HCT116 (cell line): ENCODE measurements around the gene CYP3A5. TPM values are rescaled to one million over a fixed set of nuclear protein-coding genes. Genes with fewer than 3 reads are reported as not detected.

Experiments used
- ATAC-seq: fragments of 200-7000 bp; cut with Tn5 transposase; 2 replicates; pipeline ENCODE4 v1.9.1; 2020; ENCODE audit warnings: mild to moderate bottlenecking, moderate library complexity
- BruUV-seq: library from RNA; stranded (reverse); fragments of 400-500 nt; replicated peaks from 2 replicates; lab custom pipeline; 2021; lab: Mats Ljungman, UMichigan
- CTCF ChIA-PET: fragments of 300-600 bp; sonication (Branson Sonifier 250); formaldehyde crosslinking; loops from one replicate; lab custom pipeline; 2021; ENCODE audit warnings: antibody characterized with exemption; lab: Charles Lee
- POLR2A ChIA-PET: fragments of 300-600, 350-600 bp; sonication (Branson Sonifier 250); formaldehyde crosslinking; loops from one replicate; lab custom pipeline; 2021; ENCODE audit warnings: antibody characterized with exemption; lab: Charles Lee
- RAD21 ChIA-PET, 2 experiments: fragments of 300-600 bp; sonication (Branson Sonifier 250); formaldehyde crosslinking; loops; one replicate each; lab custom pipeline; 2023; ENCODE audit warnings: low total read pairs in 2 of 2; ENCODE audit not compliant: uncharacterized antibody in 2 of 2, unreplicated experiment in 2 of 2, low non-redundant PET in 1 of 2; lab: Charles Lee
- DNase-seq: peaks from one replicate; pipeline ENCODE4 v3.0.0-alpha.2; 2010; ENCODE audit warnings: low read depth, low spot score
- H2AFZ ChIP-seq: fragments of 200-600 bp; shearing (Covaris generic), sonication (generic); 2 replicates; pipeline ENCODE4 v1.6.1; 2017; ENCODE audit warnings: low read depth, mixed run types, mixed read lengths, antibody characterized with exemption, low read length; ENCODE audit not compliant: poor library complexity, severe bottlenecking
- H3K27ac ChIP-seq: 2 replicates; pipeline ENCODE4 v1.5.1; 2012; ENCODE audit warnings: low read depth, low read length
- H3K27me3 ChIP-seq: fragments of 200-600 bp; sonication (generic); 2 replicates; pipeline ENCODE4 v1.6.1; 2016; ENCODE audit warnings: mixed run types, low read length, mixed read lengths; ENCODE audit not compliant: insufficient read depth
- H3K36me3 ChIP-seq, 2 experiments: fragments of 200-500 bp in 1 of 2; fragments of 200-600 bp in 1 of 2; sonication (Bioruptor generic) in 1 of 2; sonication (generic) in 1 of 2; 2 replicates each; pipeline versions ENCODE4 v1.5.1 to v1.6.1; 2014 to 2016; ENCODE audit warnings: low read length in 2 of 2, inconsistent platforms in 1 of 2, mixed read lengths in 1 of 2, mixed run types in 1 of 2; ENCODE audit not compliant: insufficient read depth in 2 of 2, control insufficient read depth in 1 of 2
- H3K4me1 ChIP-seq, 2 experiments: fragments of 200-600 bp in 1 of 2; sonication (generic) in 1 of 2; 2 replicates each; pipeline versions ENCODE4 v1.5.1 to v1.6.1; 2012 to 2017; ENCODE audit warnings: low read length in 2 of 2, inconsistent platforms in 1 of 2, mild to moderate bottlenecking in 1 of 2, mixed read lengths in 1 of 2, mixed run types in 1 of 2, moderate library complexity in 1 of 2; ENCODE audit not compliant: insufficient read depth in 2 of 2, control insufficient read depth in 1 of 2
- H3K4me2 ChIP-seq: fragments of 200-600 bp; sonication (generic); 2 replicates; pipeline ENCODE4 v1.6.1; 2017; ENCODE audit warnings: mixed run types, low read length, mixed read lengths
- H3K4me3 ChIP-seq, 2 experiments: fragments of 200-600 bp in 1 of 2; sonication (generic) in 1 of 2; replicated peaks in 1 of 2; 2 replicates each; pipeline ENCODE4 v1.5.1; 2011 to 2016; ENCODE audit warnings: low read length in 2 of 2, control low read depth in 1 of 2, low read depth in 1 of 2, mild to moderate bottlenecking in 1 of 2, mixed read lengths in 1 of 2, mixed run types in 1 of 2
- H3K79me2 ChIP-seq: fragments of 200-600 bp; sonication (generic); 2 replicates; pipeline ENCODE4 v1.6.1; 2017; ENCODE audit warnings: mild to moderate bottlenecking, mixed run types, low read length, moderate library complexity, mixed read lengths; ENCODE audit not compliant: insufficient read depth
- H3K9ac ChIP-seq: fragments of 200-600 bp; sonication (generic); 2 replicates; pipeline ENCODE4 v1.6.1; 2016; ENCODE audit warnings: low read length, mixed read lengths
- H3K9me2 ChIP-seq: fragments of 200-600 bp; sonication (generic), shearing (Covaris generic); 2 replicates; pipeline ENCODE4 v1.6.1; 2017; ENCODE audit warnings: mixed run types, mild to moderate bottlenecking, moderate library complexity; ENCODE audit not compliant: insufficient read depth
- H3K9me3 ChIP-seq, 2 experiments: fragments of 200-500 bp in 1 of 2; fragments of 200-600 bp in 1 of 2; sonication (Bioruptor generic) in 1 of 2; sonication (generic) in 1 of 2; 2 replicates each; pipeline ENCODE4 v1.6.1; 2014 to 2017; ENCODE audit warnings: low read length in 2 of 2, mixed read lengths in 2 of 2, inconsistent platforms in 1 of 2, low read depth in 1 of 2, mild to moderate bottlenecking in 1 of 2, mixed run types in 1 of 2, moderate library complexity in 1 of 2; ENCODE audit not compliant: control insufficient read depth in 1 of 2, insufficient read depth in 1 of 2
- H4K20me1 ChIP-seq: fragments of 200-600 bp; sonication (generic), shearing (Covaris generic); 2 replicates; pipeline ENCODE4 v1.6.1; 2017; ENCODE audit warnings: mixed run types, mild to moderate bottlenecking, moderate library complexity; ENCODE audit not compliant: insufficient read depth
- ATF3 ChIP-seq: IDR thresholded peaks from 2 replicates; pipeline ENCODE4 v1.6.1; 2012
- CBX3 ChIP-seq: IDR thresholded peaks from 2 replicates; pipeline ENCODE4 v1.6.1; 2012; ENCODE audit warnings: low read depth
- CEBPB ChIP-seq: IDR thresholded peaks from 2 replicates; pipeline ENCODE4 v1.6.1; 2012; ENCODE audit warnings: low read depth
- EGR1 ChIP-seq: IDR thresholded peaks from 2 replicates; pipeline ENCODE4 v1.6.1; 2012; ENCODE audit warnings: low read depth
- ELF1 ChIP-seq: IDR thresholded peaks from 2 replicates; pipeline ENCODE4 v1.6.1; 2012; ENCODE audit warnings: low read depth, borderline replicate concordance
- EZH2 ChIP-seq: fragments of 200-600 bp; sonication (generic); IDR thresholded peaks from 2 replicates; pipeline ENCODE4 v1.6.1; 2017; ENCODE audit warnings: antibody characterized with exemption, mixed run types
- FOSL1 ChIP-seq: IDR thresholded peaks from 2 replicates; pipeline ENCODE4 v1.6.1; 2012; ENCODE audit warnings: low read depth
- MAX ChIP-seq: IDR thresholded peaks from 2 replicates; pipeline ENCODE4 v1.6.1; 2012
- POLR2A ChIP-seq: IDR thresholded peaks from 2 replicates; pipeline ENCODE4 v1.7.0; 2011; ENCODE audit warnings: borderline replicate concordance; ENCODE audit not compliant: insufficient read depth, insufficient read length; ENCODE audit errors: extremely low read depth
- RAD21 ChIP-seq: IDR thresholded peaks from 2 replicates; pipeline ENCODE4 v1.6.1; 2012; ENCODE audit warnings: low read depth, mild to moderate bottlenecking
- REST ChIP-seq: IDR thresholded peaks from 2 replicates; pipeline ENCODE4 v1.6.1; 2012; ENCODE audit warnings: low read depth
- SIN3A ChIP-seq: IDR thresholded peaks from 2 replicates; pipeline ENCODE4 v1.6.1; 2012; ENCODE audit warnings: low read depth
- SP1 ChIP-seq: IDR thresholded peaks from 2 replicates; pipeline ENCODE4 v1.6.1; 2012; ENCODE audit warnings: low read depth
- TCF7L2 ChIP-seq: IDR thresholded peaks from 2 replicates; pipeline ENCODE4 v1.7.0; 2011; ENCODE audit warnings: borderline replicate concordance, inconsistent platforms; ENCODE audit not compliant: insufficient read depth, insufficient read length; ENCODE audit errors: extremely low read depth
- YY1 ChIP-seq: IDR thresholded peaks from 2 replicates; pipeline ENCODE4 v1.6.1; 2011; ENCODE audit warnings: low read length, low read depth, moderate library complexity, mild to moderate bottlenecking; ENCODE audit not compliant: insufficient replicate concordance; ENCODE audit errors: extremely low read depth
- ZBTB33 ChIP-seq: IDR thresholded peaks from 2 replicates; pipeline ENCODE4 v1.6.1; 2011; ENCODE audit warnings: mild to moderate bottlenecking, low read length, moderate library complexity; ENCODE audit not compliant: insufficient replicate concordance; ENCODE audit errors: extremely low read depth
- intact Hi-C: fragments of 100-400 bp; cut with micrococcal nuclease; formaldehyde crosslinking; loops from 2 replicates; pipeline ENCODE4 v1.10.0; 2022
- total RNA-seq: library from RNA; stranded (reverse); gene quantifications from one replicate; pipeline ENCODE4 v1.2.1, GENCODE V29; 2021; ENCODE audit not compliant: unreplicated experiment

The CYP3A5 gene
- total RNA-seq, 1 experiment from 2014 or later, result 1.5 TPM

GRCh38 chr7:99709838-99710578 is 30.2 kb upstream of the CYP3A5 start:
- Histone ChIP-seq H3K4me3 (no peak overlapping the region), H3K9me2 (no peaks in the 10 kb centered on the region), H3K9me3 (no peaks in the 10 kb centered on the region), H2AFZ (no peak overlapping the region), H3K4me1 (peaks cover 0 to 5% of the 10 kb centered on the region in 2 experiments; a peak in 1 of 4 replicates), H3K27me3 (no peaks in the 10 kb centered on the region), H3K9ac (no peak overlapping the region), H3K4me2 (no peak overlapping the region), H3K27ac (no peak overlapping the region), H3K36me3 (no peaks in the 10 kb centered on the region), H4K20me1 (no peaks in the 10 kb centered on the region), H3K79me2 (no peaks in the 10 kb centered on the region)
- TF ChIP-seq ATF3 (no peak), MAX (no peak), ZBTB33 (no peak), SIN3A (no peak), YY1 (no peak), RAD21 (no peak), SP1 (no peak), EGR1 (no peak), CEBPB (no peak), FOSL1 (no peak), POLR2A (no peak), CBX3 (no peak), ELF1 (no peak), EZH2 (no peak), TCF7L2 (no peak), REST (no peak)
- no TSS peak for BruUV-seq
- DNase-seq (no peak), ATAC-seq (no peak)
- ChIA-PET POLR2A (no interaction called here), RAD21 (no interaction called here), CTCF (no interaction called here)
- intact Hi-C loops, result no loop called here
